Fibroblast of villous mesenchyme (primary cell): ENCODE data around the gene LEP. TPM values are rescaled to one million over a fixed set of nuclear protein-coding genes. Genes with fewer than 3 reads are reported as not detected.

Experiments used
- DNase-seq: peaks from one replicate; pipeline ENCODE4 v3.0.0-alpha.2; 2010; ENCODE audit warnings: low read depth
- H3K4me3 ChIP-seq: 2 replicates; pipeline ENCODE4 v1.5.1; 2011; ENCODE audit warnings: low read depth, mild to moderate bottlenecking, low read length
- small RNA-seq: library from RNA; depleted of rRNA; stranded (forward); fragments of <200 nt; gene quantifications from one replicate; pipeline ENCODE3, GENCODE V24; 2012
- total RNA-seq: library from RNA; depleted of rRNA; stranded (reverse); fragments of >200 nt; gene quantifications from 2 replicates; pipeline ENCODE4 v1.2.3, GENCODE V29; 2012
- TF ChIP-seq, protein P1 (sequence below): IDR thresholded peaks from 2 replicates; pipeline ENCODE4 v1.5.1; 2012; ENCODE audit warnings: low read depth, mild to moderate bottlenecking, low read length; ENCODE audit not compliant: insufficient read depth

Gene LEP
- total RNA-seq, 1 donor, result not detected

- no peak for DNase-seq
- TF ChIP-seq, protein P1, sequence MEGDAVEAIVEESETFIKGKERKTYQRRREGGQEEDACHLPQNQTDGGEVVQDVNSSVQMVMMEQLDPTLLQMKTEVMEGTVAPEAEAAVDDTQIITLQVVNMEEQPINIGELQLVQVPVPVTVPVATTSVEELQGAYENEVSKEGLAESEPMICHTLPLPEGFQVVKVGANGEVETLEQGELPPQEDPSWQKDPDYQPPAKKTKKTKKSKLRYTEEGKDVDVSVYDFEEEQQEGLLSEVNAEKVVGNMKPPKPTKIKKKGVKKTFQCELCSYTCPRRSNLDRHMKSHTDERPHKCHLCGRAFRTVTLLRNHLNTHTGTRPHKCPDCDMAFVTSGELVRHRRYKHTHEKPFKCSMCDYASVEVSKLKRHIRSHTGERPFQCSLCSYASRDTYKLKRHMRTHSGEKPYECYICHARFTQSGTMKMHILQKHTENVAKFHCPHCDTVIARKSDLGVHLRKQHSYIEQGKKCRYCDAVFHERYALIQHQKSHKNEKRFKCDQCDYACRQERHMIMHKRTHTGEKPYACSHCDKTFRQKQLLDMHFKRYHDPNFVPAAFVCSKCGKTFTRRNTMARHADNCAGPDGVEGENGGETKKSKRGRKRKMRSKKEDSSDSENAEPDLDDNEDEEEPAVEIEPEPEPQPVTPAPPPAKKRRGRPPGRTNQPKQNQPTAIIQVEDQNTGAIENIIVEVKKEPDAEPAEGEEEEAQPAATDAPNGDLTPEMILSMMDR, result no peak
- H3K4me3 ChIP-seq, result no peak overlapping the region
These were observed 61.1 kb downstream of the LEP start for GRCh38 chr7:128302139-128302538.

- TF ChIP-seq, protein P1, result no peak
- H3K4me3 ChIP-seq, result no peak overlapping the region
These were observed 62.1 kb downstream of the LEP start for GRCh38 chr7:128303133-128303532.

DNA sequence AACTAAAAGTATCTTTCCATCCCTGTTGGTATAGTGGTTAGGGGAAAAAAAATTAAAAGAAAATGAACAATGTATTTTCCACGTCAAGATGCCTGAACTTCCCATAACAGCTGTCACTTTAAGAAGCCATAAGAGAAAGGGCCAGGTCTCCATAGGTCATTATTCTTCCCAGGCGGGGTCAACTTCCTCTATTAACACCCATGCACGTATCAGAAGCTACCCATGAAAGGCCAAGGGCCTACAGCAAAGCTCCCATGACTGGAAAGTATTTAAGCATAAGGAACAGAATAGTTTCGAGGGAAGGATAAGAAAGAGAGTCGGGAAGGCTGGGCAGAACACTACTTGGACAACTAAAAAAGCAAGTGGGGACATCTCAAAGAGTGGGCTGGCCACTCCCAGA, 62.6 kb downstream of the LEP start:
- DNase-seq, result no peak
- TF ChIP-seq, protein P1, result no peak
- no peak overlapping the region for H3K4me3 ChIP-seq

More at GRCh38 chr7:128303133-128303532, 62.1 kb downstream of the LEP start:
- no peak for DNase-seq

- no peak for DNase-seq
- TF ChIP-seq, protein P1, result no peak
- H3K4me3 ChIP-seq, result no peak overlapping the region
These were observed 63.1 kb downstream of the LEP start for GRCh38 chr7:128304212-128304611.

DNA sequence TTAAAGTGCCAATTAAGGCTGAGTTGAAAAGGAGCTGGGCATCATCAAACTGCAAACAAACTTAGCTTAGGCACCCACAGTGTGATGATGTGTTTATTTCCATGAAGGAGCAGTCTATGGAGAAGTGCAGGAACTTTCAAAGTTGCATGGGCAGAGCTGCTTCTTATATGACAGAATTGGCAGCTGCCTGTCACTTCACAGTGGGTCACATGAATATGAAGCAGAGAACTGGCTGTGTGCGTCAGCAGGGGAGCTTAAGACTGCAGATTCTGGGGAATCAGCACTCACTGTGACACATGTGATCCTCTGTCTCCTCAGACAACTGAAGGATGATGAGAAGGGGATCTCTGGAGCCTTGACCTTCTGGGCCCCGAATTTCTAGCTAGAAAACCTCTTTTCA, 66.0 kb downstream of the LEP start:
- no peak for DNase-seq
- TF ChIP-seq, protein P1, result no peak
- no peak overlapping the region for H3K4me3 ChIP-seq

Small RNA genes lying within 50 kb of the gene (small RNA-seq; reads per million reads assigned to genes)
- gene MIR129-1, result not detected

Other genes starting within 250 kb of the LEP start
- gene LRRC4, start 209.8 kb upstream of the LEP start, total RNA-seq, result under 0.01 TPM in 1 of 2 replicates, not detected in the other
- 7.3 and 11.9 TPM in 2 replicates for gene RBM28, start 102.6 kb downstream of the LEP start, total RNA-seq
- not detected in 2 replicates for gene PRRT4, start 120.4 kb downstream of the LEP start, total RNA-seq
- gene IMPDH1, start 168.7 kb downstream of the LEP start, total RNA-seq, result 54.0 and 60.9 TPM in 2 replicates
- 14.7 and 16.4 TPM in 2 replicates for gene HILPDA, start 214.6 kb downstream of the LEP start, total RNA-seq
- gene METTL2B, start 235.5 kb downstream of the LEP start, total RNA-seq, result 36.7 and 37.0 TPM in 2 replicates